NCI-H1048 (cell line): ENCODE data around the gene UIMC1.
"Not testable (repeated sequence)": the region's sequence is repeated elsewhere in the genome, so short reads cannot be mapped to it uniquely, and the experiment has no call there.

Experiments used
- DNase-seq: peaks from one replicate; lab custom pipeline; 2025; lab: John Stamatoyannopoulos, UW

Gene UIMC1

GRCh38 chr5:177006265-177006972, at the start of gene UIMC1:
TSS of gene UIMC1 (minus strand) at chr5:177006779. CDS start at chr5:176982615, 24,164 bp downstream.
- peak; percentile 91 for DNase-seq

- no peak for DNase-seq
Observed at GRCh38 chr5:177049285-177049684, 42.7 kb upstream of the UIMC1 start.

DNA sequence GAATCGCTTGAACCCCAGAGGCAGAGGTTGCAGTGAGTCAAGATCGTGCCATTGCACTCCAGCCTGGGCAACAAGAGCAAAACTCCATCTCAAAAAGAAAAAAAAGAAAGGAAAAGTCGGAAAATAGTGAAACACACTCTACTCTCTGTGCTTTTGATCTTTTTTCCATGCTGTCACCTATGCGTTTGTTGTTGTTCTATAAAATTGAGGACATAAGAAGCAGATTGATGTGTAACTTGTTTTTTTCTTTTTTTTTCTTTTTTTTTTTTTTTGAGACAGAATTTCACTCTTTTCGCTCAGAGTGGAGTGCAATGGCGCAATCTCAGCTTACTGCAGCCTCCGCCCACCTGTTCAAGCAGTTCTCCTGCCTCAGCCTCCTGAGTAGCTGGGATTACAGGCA, 42.0 kb upstream of the UIMC1 start:
- not testable (repeated sequence) for DNase-seq

DNA sequence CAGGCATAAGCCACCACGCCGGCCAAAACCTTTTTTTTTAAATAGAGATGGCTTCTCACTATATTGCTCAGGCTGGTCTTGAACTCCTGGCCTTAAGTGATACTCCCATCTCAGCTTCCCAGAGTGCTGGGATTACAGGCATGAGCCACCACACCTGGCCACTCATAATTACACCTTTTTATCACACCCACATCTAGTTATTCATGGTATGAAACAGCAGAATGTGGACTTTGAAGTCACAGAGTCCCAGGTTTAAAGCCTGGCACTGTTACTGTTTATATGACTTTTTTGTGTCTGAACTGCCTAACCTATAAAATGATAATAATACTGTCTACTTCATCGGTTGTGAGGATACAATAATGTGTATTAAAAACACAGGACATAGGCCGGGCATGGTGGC, 39.1 kb upstream of the UIMC1 start:
- no peak for DNase-seq

DNA sequence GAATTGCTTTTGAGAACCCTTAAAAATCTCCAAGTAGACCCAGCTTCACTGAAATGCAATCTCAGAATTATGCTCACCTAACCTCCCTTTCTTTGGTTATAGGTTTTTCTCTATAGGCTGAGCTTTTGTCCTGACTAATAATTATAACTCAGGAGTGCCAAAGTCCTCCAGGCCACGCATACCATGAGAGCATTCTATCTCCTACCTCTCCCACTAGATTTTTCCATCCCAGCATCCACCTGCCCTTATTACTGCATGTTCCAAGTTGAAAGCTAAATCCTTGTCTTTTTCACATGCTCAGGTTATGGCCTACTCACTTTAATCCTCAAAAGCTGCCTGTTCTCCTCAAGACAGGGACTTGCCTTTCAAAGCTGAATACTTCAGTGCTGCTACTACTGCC, 38.1 kb upstream of the UIMC1 start:
- DNase-seq: no peak

DNA sequence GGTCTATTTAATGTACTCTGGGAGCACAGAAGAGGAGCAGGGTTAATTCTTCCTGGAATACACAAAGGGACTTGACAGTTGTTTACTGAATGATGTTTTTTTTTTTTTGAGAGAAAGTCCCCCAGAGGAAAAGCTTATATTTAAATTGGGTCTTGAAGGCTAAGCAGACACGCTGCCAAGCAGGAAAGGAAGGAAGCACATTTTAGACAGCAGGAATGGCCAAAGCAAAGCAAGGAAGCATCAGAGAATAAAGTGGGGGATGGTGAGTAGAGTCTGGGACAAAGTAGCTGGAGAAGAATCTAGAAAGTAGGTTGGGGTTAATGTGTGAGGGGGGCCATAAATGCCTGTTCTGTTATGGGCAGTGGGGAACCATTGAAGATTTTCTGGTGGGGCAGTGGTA, 37.4 kb upstream of the UIMC1 start:
- DNase-seq: no peak

GRCh38 chr5:177043114-177043513, 36.5 kb upstream of the UIMC1 start:
- no peak for DNase-seq

- DNase-seq: no peak
Observed at GRCh38 chr5:177041936-177042335, 35.4 kb upstream of the UIMC1 start.

DNA sequence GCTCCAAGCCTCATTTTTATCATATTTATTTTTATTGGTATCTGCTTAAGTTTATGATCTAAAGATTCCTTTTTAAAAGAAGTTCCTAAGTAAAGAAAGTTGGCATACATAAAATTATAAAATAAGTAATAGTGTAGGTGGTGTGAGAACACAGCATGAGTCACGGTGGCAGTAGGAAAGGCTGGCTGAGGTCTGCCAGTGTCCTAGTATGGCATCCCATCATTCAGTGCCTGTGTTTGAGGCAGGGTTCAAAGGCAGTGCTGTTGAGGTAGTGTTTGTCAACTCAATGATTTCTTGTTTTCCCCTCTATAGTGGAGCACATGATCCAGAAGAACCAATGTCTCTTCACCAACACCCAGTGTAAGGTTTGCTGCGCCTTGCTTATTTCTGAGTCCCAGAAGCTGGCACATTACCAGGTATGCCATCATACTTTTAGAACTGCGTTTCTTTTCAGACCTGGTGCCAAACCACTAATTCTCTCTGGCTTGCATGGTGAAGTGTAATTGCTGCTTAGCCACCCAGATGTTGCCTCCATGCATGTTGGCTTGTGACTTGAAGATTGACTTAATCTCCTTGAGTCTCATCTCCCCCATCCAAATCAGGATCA, 34.3 kb upstream of the UIMC1 start:
- DNase-seq: no peak

DNA sequence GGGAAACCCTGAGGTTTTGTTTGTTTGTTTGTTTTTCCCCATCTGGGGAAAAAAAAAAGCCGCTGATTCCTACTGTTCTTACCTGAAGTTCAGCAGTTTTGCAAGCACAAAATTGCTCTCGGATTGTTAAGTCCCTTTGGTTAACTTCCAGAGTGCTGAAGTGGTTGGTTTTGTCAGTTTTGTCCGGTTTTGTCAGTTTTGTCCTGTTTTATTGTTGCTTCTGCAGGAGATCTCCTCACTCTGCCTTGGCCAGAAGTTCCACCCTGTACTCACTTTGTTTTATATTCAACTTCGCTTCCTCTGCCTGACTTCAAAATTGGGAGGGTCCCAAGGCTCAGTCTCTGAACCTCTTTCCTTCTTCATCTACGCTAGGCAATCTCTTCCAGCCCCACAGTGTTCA, 30.3 kb upstream of the UIMC1 start:
- DNase-seq: no peak

GRCh38 chr5:177036443-177036842, 29.9 kb upstream of the UIMC1 start:
- DNase-seq: no peak

DNA sequence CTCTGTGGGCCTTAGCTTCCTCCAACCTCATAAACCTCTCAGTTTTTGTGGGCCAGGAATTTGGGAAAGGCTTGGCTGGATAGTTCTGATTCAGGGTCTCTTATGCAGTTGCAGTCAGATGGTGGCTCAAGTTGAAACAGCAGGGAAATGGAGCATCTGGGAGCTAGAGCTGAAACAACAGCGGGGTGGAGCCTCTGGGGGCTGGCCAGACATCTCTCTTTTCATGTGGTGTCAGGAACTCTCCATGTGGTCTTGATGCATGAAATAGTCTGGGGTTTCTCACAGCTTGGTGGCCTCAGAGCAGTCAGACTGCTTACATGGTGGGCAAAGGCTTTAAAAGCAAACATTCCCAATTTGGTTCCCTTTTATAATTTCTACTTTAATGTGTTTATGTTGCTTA, 29.4 kb upstream of the UIMC1 start:
- no peak for DNase-seq

DNA sequence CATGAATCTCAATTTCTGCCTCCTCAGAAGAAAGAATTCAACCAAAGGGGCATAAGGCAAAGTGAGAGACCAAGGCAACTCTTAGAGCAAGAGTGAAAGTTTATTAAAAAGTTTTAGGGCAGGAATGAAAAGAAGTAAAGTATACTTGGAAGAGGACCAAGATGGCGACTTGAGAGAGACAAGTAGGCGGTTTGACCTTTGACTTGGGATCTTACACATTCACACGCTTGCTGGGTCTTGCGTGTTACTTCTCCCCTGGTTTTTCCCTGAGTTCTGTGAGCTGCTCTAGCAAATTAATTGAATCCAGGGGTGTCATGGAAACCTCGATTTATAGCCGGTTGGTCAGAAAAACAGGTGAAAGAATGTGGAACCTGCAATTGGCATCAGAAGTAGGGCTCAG, 22.9 kb upstream of the UIMC1 start:
- no peak for DNase-seq

DNA sequence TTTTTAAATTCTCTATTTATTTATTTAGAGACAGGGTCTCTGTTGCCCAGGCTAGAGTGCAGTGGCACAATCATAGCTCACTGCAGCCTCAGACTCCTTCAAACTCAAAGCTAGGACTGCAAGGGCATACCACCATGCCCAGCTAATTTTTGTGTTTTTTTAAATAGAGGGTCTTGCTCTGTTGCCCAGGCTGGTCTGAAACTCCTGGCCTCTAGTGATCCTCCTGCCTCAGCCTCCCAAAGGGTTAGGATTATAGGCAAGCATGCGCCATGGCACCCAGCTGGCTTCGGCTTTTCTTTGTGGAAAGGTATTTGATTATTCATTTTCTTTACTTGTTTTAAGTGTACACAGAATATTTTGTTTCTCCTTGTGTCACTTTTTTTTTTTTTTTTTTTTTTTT, 21.1 kb upstream of the UIMC1 start:
- no peak for DNase-seq

- DNase-seq: no peak
Observed at GRCh38 chr5:177025101-177025601, 18.6 kb upstream of the UIMC1 start.

DNA sequence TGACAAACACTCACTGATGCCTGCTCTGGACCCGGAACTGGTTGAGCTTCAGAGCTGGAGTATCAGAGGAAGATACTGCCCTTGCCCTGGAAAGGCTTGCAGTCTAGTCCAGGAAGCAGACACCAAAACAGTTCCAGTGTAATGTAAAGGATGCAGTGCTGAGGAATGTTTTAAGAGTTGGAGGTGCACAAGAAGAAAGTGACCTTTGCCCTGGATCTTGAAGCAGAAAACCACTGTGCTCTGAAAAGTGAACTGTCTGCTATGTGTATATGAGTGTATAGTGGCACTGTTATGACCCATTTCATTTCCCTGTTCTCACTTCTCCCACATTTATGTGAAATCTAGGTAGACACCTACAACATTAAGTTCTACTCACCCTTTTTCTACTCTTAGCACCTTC, 18.0 kb upstream of the UIMC1 start:
- DNase-seq: no peak

DNA sequence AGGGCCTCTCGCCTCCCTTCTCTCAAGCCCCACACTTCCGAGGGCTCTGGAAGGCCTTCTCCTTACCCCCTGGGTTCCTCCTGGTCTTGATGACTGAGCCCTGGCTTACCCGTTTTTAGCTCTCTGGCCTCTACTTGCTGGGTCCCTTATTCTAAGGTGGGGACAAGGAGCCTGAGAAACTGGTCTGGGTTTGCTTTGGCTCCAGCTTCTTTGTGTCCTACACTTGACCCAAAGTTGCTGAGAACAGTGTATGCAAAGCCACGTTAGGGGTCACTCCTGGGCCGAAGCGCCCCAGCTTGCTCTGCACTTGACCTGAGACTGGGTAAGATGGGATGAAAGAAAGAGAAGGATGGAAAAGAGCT, 16.7 kb upstream of the UIMC1 start:
- DNase-seq: no peak

DNA sequence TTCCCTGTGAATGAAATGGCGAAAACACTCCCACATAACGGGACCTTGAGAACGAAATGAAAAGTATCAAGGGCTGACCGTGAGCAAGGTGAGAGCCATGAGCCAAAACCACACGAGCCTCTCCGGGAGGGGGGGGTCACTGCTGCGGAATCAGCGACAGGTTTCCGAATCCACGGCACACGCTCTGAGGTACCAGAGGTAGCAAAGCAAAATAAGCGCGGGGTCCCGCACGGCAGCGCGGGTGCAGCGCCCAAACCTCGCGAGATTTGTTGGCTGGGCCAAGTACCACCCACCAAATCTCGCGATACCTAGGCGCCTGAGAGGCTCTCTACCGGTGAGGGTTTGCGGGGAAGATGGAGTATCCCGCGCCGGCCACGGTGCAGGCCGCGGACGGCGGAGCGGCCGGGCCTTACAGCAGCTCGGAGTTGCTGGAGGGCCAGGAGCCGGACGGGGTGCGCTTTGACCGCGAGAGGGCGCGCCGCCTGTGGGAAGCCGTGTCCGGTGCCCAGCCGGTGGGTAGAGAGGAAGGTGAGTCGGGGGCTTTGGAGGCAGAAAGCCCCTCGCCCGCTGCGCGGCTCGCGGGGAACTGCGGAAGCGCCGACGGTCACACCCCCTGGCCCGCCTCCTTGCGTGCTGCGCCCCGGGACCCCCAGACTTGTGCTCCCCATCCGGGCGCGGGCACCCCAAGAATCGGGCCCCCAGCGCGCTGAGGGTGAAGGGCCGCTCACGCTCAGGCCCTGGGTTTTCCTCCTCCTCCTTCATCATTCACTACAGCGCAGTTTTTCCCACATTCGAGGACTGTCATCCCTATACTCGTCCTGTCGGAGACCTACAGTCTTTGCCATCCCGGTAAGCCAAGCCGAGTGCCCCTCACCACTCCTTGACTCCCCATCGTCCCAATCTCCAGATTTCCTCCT, 16.1 kb upstream of the UIMC1 start, which contains the start of gene ZNF346:
Gene ZNF346 (plus strand): TSS at position 311 of the 917 bp plus-strand sequence. CDS start 43 bp downstream, at position 354.
- DNase-seq: peak; percentile 79

GRCh38 chr5:177020033-177020432, 13.5 kb upstream of the UIMC1 start:
- no peak for DNase-seq

DNA sequence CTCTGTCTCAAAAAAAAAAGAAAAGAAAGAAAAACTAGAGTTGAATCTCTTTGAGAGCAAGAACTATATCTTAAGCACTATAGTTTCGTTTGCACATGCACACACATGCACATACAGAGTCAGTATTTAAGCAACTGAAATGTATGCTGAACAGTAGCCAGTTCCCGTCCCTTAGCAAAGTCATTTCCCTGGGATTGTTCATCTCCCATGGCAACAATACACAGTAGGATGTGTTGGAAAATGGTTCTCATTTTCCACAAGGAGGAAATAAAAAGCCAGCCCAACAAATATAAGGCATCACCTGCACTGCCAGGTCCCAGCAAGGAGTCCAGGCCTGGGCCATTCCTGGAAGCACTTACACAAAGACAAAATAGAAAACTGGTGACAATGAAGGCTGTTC, 11.8 kb upstream of the UIMC1 start:
- DNase-seq: no peak

DNA sequence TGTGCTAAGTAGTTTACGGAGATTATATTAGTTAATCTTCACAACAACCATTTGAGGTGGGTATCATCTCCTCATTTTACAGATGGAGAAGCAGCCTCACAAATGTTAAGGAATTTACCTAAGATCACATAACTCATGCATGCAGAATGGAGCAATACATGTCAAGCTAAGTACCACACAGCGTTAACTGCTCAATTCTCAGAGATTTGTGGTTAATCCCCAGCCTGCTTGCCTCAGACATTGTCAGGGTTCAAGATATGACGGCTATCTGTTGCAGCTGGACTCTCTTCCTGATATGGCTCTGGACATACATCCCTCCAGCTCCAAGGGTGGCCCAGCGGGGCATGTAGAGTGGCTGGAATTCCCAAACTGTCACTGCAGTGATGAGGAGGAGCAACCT, 8.6 kb upstream of the UIMC1 start:
- DNase-seq: no peak

DNA sequence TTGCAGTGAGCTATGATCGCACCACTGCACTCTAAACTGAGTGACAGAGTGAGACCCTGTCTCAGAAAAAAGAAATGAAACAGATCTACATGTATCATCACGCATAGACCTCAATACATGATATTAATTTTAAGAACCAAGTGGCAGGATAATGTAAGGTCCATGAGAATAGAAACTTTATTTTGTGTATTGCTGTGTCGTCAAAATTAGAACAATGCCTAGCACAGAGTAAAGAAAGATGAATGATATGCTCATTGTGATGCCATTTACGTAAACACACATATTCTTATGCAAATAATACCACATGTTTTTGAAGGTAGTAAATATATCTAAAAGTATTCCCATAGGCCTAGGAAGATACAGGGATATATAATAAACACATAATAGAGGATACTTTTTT, 3.6 kb upstream of the UIMC1 start:
- no peak for DNase-seq

GRCh38 chr5:177008716-177009115, 2.1 kb upstream of the UIMC1 start:
- DNase-seq: no peak
